ENCODE measurements around the gene POGLUT2. TPM values are rescaled to one million over a fixed set of nuclear protein-coding genes. Genes with fewer than 3 reads are reported as not detected.
A peak's percentile ranks its signal among the peaks of the same experiment; 100 is the strongest.
"Not testable (repeated sequence)": the region's sequence is repeated elsewhere in the genome, so short reads cannot be mapped to it uniquely, and the experiment has no call there.

POGLUT2 gene
- total RNA-seq, 2 experiments from 2014 or later: 11.1 to 21.6 TPM

DNA sequence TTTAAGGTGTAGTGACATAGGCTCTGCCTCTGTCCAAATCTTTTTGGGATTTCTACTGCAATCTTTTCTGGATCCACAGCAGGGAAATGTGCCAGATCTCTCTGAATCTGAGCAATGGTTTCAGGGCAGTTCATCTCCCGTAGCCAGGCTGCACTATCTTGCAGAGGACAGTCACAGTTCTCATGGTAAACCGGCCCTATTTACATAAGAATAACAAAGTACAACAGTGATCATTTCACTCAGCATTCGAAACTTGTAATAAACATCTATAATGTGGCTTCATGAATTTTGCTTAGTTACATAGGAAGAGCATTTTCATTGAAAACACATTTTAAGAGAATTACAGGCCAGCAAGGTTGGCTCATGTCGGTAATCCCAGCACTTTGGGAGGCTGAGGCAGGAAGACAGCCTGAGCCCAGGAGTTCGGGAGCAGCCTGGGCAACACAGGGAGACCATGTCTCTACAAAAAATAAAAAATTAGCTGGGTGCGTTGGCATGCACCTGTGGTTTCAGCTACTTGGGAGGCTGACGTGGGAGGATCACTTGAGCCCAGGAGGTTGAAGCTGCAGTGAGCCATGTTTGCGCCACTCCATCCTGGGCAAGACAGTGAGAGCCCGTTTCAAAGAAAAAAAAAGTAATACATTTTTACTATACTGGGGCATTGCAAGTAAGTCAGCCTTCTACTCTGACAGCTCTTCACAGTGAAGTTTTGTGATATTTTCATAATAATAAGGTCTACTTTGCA lies 5.0 kb downstream of the POGLUT2 start:
- Mint-ChIP-seq H3K9me3 (ENCODE audit: low read depth) (no peaks in the 10 kb centered on the region), H3K4me1 (peaks cover 18% of the 10 kb centered on the region), H3K36me3 (peaks cover 24% of the 10 kb centered on the region), H3K4me3 (no peak overlapping the region), H3K27ac (no peak overlapping the region), H3K27me3 (no peaks in the 10 kb centered on the region)
- DNase-seq (no peak), ATAC-seq (no peak)
- CTCF ChIA-PET: no interaction called here

- H3K36me3 Mint-ChIP-seq: peaks cover 30% of the 10 kb centered on the region
- CTCF ChIA-PET: no interaction called here
- H3K4me3 Mint-ChIP-seq: no peak overlapping the region
- ATAC-seq (no peak), DNase-seq (no peak)
- no peak overlapping the region for H3K27ac Mint-ChIP-seq
- no peaks in the 10 kb centered on the region for H3K9me3 Mint-ChIP-seq (ENCODE audit: low read depth)
- H3K27me3 Mint-ChIP-seq: no peaks in the 10 kb centered on the region
- H3K4me1 Mint-ChIP-seq: peaks cover 10% of the 10 kb centered on the region
Measured at GRCh38 chr13:102792396-102792795, 6.4 kb downstream of the POGLUT2 start.

GRCh38 chr13:102788683-102789082 lies 10.1 kb downstream of the POGLUT2 start:
- no peaks in the 10 kb centered on the region for H3K9me3 Mint-ChIP-seq (ENCODE audit: low read depth)

GRCh38 chr13:102784483-102784882 lies 14.3 kb downstream of the POGLUT2 start:
- CTCF ChIA-PET: interaction anchor here (1.5 to 2.8 kb wide), 3 partner anchors 10 to 16 kb away, joined by 3 to 13 read pairs (median 11); partner anchors contain the start of gene TEX30
- Mint-ChIP-seq H3K9me3 (ENCODE audit: low read depth) (peaks cover 6% of the 10 kb centered on the region), H3K4me1 (peaks cover 14% of the 10 kb centered on the region), H3K4me3 (no peak overlapping the region), H3K27me3 (no peaks in the 10 kb centered on the region), H3K27ac (no peak overlapping the region), H3K36me3 (peaks cover 61% of the 10 kb centered on the region)
- ATAC-seq (no peak), DNase-seq (no peak)

More at GRCh38 chr13:102788683-102789082, 10.1 kb downstream of the POGLUT2 start:
- Mint-ChIP-seq H3K4me3 (no peak overlapping the region), H3K36me3 (peaks cover 47% of the 10 kb centered on the region), H3K27ac (no peak overlapping the region), H3K27me3 (no peaks in the 10 kb centered on the region), H3K4me1 (no peaks in the 10 kb centered on the region)
- DNase-seq: no peak
- CTCF ChIA-PET: no interaction called here
- no peak for ATAC-seq

DNA sequence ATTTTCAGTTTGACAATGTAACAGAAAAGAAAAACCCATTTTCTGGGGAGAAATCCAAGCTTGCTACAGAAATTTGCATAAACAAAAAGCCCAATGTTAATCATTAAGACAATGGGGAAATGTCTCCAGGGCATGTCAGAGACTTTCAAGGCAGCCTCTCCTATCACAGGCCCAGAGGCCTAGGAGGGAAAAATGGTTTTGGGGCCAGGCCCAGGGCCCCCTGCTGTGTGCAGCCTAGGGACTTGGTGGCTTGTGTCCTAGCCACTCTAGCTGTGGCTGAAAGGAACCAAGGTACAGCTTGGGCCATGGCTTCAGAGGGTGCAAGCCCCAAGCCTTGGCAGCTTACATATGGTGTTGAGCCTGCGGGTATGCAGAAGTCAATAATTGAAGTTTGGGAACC lies 17.2 kb downstream of the POGLUT2 start:
- Mint-ChIP-seq H3K4me1 (peaks cover 28% of the 10 kb centered on the region), H3K27ac (no peak overlapping the region), H3K9me3 (ENCODE audit: low read depth) (peaks cover 6% of the 10 kb centered on the region), H3K27me3 (no peaks in the 10 kb centered on the region), H3K4me3 (no peak overlapping the region), H3K36me3 (peaks cover 49% of the 10 kb centered on the region)
- ATAC-seq (no peak), DNase-seq (no peak)
- CTCF ChIA-PET: no interaction called here

GRCh38 chr13:102780656-102781055 lies 18.1 kb downstream of the POGLUT2 start:
- peak overlapping the region; percentile 94 for H3K27ac Mint-ChIP-seq
- DNase-seq; H3K27me3 Mint-ChIP-seq; ATAC-seq; H3K9me3 Mint-ChIP-seq (ENCODE audit: low read depth); H3K4me3 Mint-ChIP-seq; CTCF ChIA-PET: not testable (repeated sequence)
- H3K4me1 Mint-ChIP-seq: peaks cover 31% of the 10 kb centered on the region
- peaks cover 41% of the 10 kb centered on the region for H3K36me3 Mint-ChIP-seq

DNA sequence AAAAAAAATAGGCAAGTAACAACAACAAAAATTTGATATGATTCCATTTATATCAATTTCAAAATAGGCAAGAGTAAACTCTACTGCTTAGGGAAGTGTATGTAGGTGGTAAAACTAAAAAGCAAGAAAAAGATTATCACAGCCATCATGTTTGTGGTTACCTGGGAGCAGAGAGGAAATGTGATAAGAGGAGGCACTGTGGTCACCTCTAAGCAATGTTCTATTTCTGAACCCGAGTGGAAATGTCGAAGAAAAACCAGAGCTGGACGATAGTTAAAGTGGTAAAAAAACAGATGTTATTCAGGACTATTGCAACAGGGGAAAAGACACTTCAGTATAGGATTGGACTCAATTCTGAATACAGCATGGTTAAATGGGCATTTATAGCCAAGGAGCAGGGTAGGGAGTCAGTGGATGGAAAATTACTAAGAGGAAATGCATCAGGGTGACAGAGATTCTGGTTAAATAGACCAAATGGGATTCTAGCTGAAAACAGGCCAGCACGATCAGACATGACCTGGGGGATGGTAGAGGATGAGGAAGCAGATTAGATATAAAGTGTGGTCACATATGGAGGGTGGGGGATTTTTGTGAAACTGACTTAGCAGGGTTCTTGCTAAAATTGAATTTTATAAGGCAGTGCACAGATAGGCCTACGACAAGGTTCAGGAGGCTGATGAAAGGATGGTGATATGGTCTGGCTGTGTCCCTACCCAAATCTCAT lies 19.2 kb downstream of the POGLUT2 start:
- Mint-ChIP-seq H3K9me3 (ENCODE audit: low read depth) (peaks cover 6% of the 10 kb centered on the region), H3K27ac (peak overlapping the region; percentile 94), H3K36me3 (peaks cover 36% of the 10 kb centered on the region), H3K4me3 (peak overlapping the region; percentile 41), H3K27me3 (no peaks in the 10 kb centered on the region), H3K4me1 (peaks cover 37% of the 10 kb centered on the region)
- CTCF ChIA-PET: interaction anchor here (1.0 kb wide), 1 partner anchor 20 kb away, joined by 3 read pairs; no protein-coding TSS in a partner anchor
- ATAC-seq: peak; percentile 76
- peak; percentile 54 for DNase-seq

- Mint-ChIP-seq H3K27ac (no peak overlapping the region), H3K36me3 (peaks cover 25% of the 10 kb centered on the region), H3K9me3 (ENCODE audit: low read depth) (peaks cover 6% of the 10 kb centered on the region), H3K4me1 (peaks cover 47% of the 10 kb centered on the region), H3K4me3 (no peak overlapping the region), H3K27me3 (no peaks in the 10 kb centered on the region)
- DNase-seq (no peak), ATAC-seq (no peak)
- CTCF ChIA-PET: interaction anchor here (1.0 kb wide), 1 partner anchor 22 kb away, joined by 3 read pairs; no protein-coding TSS in a partner anchor
Measured at GRCh38 chr13:102777736-102778135, 21.0 kb downstream of the POGLUT2 start.

DNA sequence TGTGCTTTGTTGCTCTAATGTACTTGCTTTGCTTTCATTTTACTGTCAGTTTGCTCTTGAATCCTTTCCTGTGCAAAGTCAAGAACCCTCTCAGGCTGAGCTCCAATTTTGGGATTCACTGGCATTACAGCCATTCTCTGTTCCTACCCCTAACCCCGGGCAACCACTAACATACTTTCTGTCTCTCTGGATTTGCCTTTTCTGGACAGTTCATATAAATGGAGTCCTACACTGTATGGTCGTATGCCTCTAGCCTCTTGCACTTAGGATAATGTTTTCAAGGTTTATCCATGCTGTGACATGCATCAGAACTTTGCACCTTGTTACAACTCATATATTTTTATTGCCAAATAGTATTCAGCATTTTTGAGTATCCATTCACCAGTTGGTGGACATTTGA lies 22.5 kb downstream of the POGLUT2 start:
- CTCF ChIA-PET: no interaction called here
- H3K4me3 Mint-ChIP-seq: no peak overlapping the region
- peaks cover 3% of the 10 kb centered on the region for H3K9me3 Mint-ChIP-seq (ENCODE audit: low read depth)
- ATAC-seq (no peak), DNase-seq (no peak)
- H3K4me1 Mint-ChIP-seq: peaks cover 61% of the 10 kb centered on the region
- H3K36me3 Mint-ChIP-seq: peaks cover 18% of the 10 kb centered on the region
- no peaks in the 10 kb centered on the region for H3K27me3 Mint-ChIP-seq
- H3K27ac Mint-ChIP-seq: no peak overlapping the region

GRCh38 chr13:102774591-102775520 lies 23.9 kb downstream of the POGLUT2 start:
- H3K36me3 Mint-ChIP-seq: peaks cover 11% of the 10 kb centered on the region
- no peaks in the 10 kb centered on the region for H3K9me3 Mint-ChIP-seq (ENCODE audit: low read depth)
- ATAC-seq: no peak
- peaks cover 63% of the 10 kb centered on the region for H3K4me1 Mint-ChIP-seq
- no peak for DNase-seq
- peak overlapping the region; percentile 93 for H3K4me3 Mint-ChIP-seq
- CTCF ChIA-PET: interaction anchor here (0.8 to 5.3 kb wide), 8 partner anchors 10 to 183 kb away, joined by 3 to 40 read pairs (median 6); partner anchors contain the start of genes BIVM, ERCC5 and POGLUT2
- no peaks in the 10 kb centered on the region for H3K27me3 Mint-ChIP-seq
- H3K27ac Mint-ChIP-seq: peak overlapping the region; percentile 96

GRCh38 chr13:102774214-102774568 lies 24.6 kb downstream of the POGLUT2 start:
- peak overlapping the region; percentile 96 for H3K27ac Mint-ChIP-seq
- ATAC-seq (no peak), DNase-seq (no peak)
- H3K27me3 Mint-ChIP-seq: no peaks in the 10 kb centered on the region
- peaks cover 60% of the 10 kb centered on the region for H3K4me1 Mint-ChIP-seq
- CTCF ChIA-PET: interaction anchor here (0.7 to 5.3 kb wide), 10 partner anchors 10 to 183 kb away, joined by 3 to 40 read pairs (median 6); partner anchors contain the start of genes BIVM, ERCC5 and POGLUT2
- H3K36me3 Mint-ChIP-seq: peaks cover 8% of the 10 kb centered on the region
- no peaks in the 10 kb centered on the region for H3K9me3 Mint-ChIP-seq (ENCODE audit: low read depth)
- peak overlapping the region; percentile 93 for H3K4me3 Mint-ChIP-seq

GRCh38 chr13:102773441-102774213 lies 25.1 kb downstream of the POGLUT2 start, which contains the start of gene TEX30:
Gene TEX30 (minus strand): TSS chr13:102773786. CDS start chr13:102770026, 3,760 bp downstream.
- DNase-seq: peak; percentile 89
- Mint-ChIP-seq H3K36me3 (peaks cover 8% of the 10 kb centered on the region), H3K4me1 (peaks cover 54% of the 10 kb centered on the region), H3K27me3 (no peaks in the 10 kb centered on the region), H3K27ac (peak within 1 kb of the TSS; percentile 96), H3K9me3 (ENCODE audit: low read depth) (no peaks in the 10 kb centered on the region), H3K4me3 (peak within 1 kb of the TSS; percentile 93)
- peak; percentile 95 for ATAC-seq
- CTCF ChIA-PET: interaction anchor here (0.7 to 5.3 kb wide), 8 partner anchors 9 to 182 kb away, joined by 3 to 40 read pairs (median 6); partner anchors contain the start of gene ERCC5

Measured in activated CD8-positive, alpha-beta memory T cell treated with anti-CD3 and anti-CD28 coated beads, Interleukin-2, amount 10 ng/mL, durations not matched to agents 7 days and 5 days (primary cell).